Nephron progenitor cell (in vitro differentiated cells): ENCODE data around the gene NCKAP5.

Source experiments
- DNase-seq: peaks from one replicate; pipeline ENCODE4 v3.0.0; 2021
- H3K27ac Mint-ChIP-seq: 2 replicates; pipeline ENCODE4 v1.8.0; 2021; ENCODE audit warnings: mild to moderate bottlenecking, moderate library complexity, mixed read lengths
- H3K27me3 Mint-ChIP-seq: 2 replicates; pipeline ENCODE4 v1.8.0; 2021; ENCODE audit warnings: mild to moderate bottlenecking, low read depth, mixed read lengths; ENCODE audit not compliant: poor library complexity
- H3K36me3 Mint-ChIP-seq: 2 replicates; pipeline ENCODE4 v1.8.0; 2021; ENCODE audit warnings: low read depth, mixed read lengths
- H3K4me1 Mint-ChIP-seq: 2 replicates; pipeline ENCODE4 v1.8.0; 2021; ENCODE audit warnings: mixed read lengths
- H3K4me3 Mint-ChIP-seq: 2 replicates; pipeline ENCODE4 v1.8.0; 2021; ENCODE audit warnings: mild to moderate bottlenecking, moderate library complexity, mixed read lengths
- H3K9me3 Mint-ChIP-seq: 2 replicates; pipeline ENCODE4 v1.8.0; 2021; ENCODE audit warnings: mild to moderate bottlenecking, moderate library complexity, mixed read lengths
- TF ChIP-seq, protein P1 (sequence below): fragments of 200-600 bp; sonication (generic); IDR thresholded peaks from 2 replicates; pipeline ENCODE4 v1.5.0; 2021; ENCODE audit warnings: antibody characterized with exemption

The NCKAP5 gene

DNA sequence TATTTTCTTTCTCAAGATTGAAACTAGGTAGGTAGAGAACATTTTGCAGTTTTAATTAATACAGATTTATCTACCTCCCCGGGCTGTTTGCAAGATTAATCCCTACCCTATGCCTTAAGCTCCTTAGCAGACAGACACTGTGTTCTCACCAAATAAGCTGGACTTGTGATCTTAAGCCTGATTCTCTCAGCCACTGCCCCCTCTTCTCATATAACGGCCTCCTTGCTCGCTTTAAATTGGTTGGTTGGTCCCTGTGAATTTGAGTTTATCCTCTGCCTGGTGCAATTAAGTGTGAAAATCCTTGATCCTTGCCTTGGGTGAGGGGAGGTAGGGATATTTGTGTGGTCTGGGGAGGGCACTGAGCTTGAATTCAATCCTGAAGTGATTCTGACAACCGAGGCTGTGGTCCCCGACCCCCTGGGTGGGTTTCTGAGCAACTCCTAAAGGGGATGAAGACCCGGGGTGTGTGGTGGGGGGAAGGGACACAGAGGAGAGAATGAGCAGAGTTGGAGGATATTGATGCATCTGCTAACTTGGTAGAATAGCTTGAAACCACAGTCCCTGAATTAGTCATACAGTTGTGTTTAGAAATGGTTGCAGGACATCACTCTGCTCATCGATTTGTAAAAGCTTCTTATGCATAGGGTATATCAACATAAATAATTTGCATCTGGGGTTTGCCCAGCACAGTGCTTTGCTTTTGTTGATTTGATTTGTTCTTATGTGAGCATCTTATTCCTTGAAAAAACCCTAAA, 36.9 kb upstream of the NCKAP5 start:
- Mint-ChIP-seq H3K27ac (peak overlapping the region; percentile 47), H3K4me3 (no peak overlapping the region), H3K36me3 (no peaks in the 10 kb centered on the region), H3K4me1 (peaks cover 29% of the 10 kb centered on the region), H3K9me3 (no peaks in the 10 kb centered on the region), H3K27me3 (peaks cover 2% of the 10 kb centered on the region)
- TF ChIP-seq, protein P1, sequence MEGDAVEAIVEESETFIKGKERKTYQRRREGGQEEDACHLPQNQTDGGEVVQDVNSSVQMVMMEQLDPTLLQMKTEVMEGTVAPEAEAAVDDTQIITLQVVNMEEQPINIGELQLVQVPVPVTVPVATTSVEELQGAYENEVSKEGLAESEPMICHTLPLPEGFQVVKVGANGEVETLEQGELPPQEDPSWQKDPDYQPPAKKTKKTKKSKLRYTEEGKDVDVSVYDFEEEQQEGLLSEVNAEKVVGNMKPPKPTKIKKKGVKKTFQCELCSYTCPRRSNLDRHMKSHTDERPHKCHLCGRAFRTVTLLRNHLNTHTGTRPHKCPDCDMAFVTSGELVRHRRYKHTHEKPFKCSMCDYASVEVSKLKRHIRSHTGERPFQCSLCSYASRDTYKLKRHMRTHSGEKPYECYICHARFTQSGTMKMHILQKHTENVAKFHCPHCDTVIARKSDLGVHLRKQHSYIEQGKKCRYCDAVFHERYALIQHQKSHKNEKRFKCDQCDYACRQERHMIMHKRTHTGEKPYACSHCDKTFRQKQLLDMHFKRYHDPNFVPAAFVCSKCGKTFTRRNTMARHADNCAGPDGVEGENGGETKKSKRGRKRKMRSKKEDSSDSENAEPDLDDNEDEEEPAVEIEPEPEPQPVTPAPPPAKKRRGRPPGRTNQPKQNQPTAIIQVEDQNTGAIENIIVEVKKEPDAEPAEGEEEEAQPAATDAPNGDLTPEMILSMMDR, result no peak
- no peak for DNase-seq

DNA sequence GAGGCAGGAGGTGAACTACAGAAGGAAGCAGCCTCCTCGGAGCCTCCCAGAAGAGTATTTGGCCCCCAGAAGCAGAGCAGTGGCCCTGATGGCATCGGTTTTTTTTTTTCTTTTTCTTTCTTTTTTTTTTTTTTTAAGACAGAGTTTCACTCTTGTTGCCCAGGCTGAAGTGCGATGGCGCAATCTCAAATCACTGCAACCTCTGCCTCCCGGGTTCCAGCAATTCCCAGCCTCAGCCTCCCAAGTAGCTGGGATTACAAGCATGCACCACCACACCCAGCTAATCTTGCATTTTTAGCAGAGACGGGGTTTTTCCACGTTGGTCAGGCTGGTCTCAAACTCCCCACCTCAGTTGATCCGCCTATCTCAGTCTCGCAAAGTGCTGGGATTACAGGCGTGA, 34.8 kb upstream of the NCKAP5 start:
- no peak for DNase-seq
- peaks cover 44% of the 10 kb centered on the region for H3K4me1 Mint-ChIP-seq
- H3K27me3 Mint-ChIP-seq, result peaks cover 3% of the 10 kb centered on the region
- TF ChIP-seq, protein P1, result no peak
- no peaks in the 10 kb centered on the region for H3K36me3 Mint-ChIP-seq
- no peak overlapping the region for H3K4me3 Mint-ChIP-seq
- H3K9me3 Mint-ChIP-seq, result no peaks in the 10 kb centered on the region
- no peak overlapping the region for H3K27ac Mint-ChIP-seq

DNA sequence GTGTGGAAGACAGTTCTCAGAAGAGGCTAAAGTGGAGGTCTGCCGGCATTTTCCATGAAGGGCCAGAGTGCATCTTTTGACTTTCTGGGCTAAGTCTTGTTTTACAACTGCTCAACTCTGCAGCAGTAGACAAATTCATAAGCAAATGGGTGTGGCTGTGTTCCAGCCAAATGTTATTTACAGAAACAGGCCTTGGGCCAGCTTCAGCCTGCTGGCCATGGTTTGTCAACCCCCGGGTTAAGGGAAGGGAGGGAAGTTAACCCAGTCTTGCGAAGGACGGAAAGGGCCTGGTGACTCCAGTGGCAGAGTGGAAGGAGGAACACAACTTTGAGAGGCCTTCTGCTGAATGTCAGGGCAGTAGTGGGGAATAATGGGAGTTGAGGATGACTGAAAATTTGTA, 34.3 kb upstream of the NCKAP5 start:
- Mint-ChIP-seq H3K27ac (no peak overlapping the region), H3K9me3 (no peaks in the 10 kb centered on the region), H3K4me1 (peaks cover 44% of the 10 kb centered on the region), H3K36me3 (no peaks in the 10 kb centered on the region), H3K27me3 (peaks cover 3% of the 10 kb centered on the region), H3K4me3 (no peak overlapping the region)
- TF ChIP-seq, protein P1, result no peak
- DNase-seq, result no peak

DNA sequence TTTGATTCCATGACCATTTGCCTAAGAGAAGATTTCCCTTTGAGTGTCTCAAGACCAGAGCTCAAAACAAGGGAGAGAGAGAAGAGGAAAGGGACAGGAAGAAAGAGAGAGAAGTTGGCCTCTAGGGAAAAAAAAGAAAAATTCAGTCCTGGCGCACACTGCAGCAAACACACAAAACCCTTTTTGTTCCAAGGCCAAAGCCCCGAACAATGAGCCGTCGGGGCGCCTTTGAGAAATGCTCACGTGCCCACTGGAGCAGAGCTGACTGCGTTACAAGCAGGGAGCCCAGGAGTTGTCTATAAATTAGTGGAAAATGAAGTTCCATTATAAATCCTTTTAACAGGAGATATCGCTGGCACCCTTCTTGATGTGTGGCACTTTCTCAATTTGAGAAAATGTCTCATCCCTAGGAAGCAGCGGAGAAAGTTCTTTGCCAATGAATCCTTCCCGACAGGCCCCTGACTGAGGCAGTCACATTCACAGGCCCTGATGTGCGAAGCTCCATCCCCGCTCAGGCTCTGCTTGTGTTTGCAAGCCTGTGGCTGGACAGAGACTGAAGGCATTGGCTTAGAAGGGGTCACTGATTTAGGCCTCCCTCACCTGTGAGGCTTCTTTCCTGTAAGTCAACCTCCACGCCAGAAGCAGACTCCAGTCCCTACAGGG, 32.1 kb upstream of the NCKAP5 start:
- DNase-seq, result no peak
- Mint-ChIP-seq H3K4me3 (no peak overlapping the region), H3K27me3 (peaks cover 6% of the 10 kb centered on the region), H3K4me1 (peaks cover 41% of the 10 kb centered on the region), H3K36me3 (no peaks in the 10 kb centered on the region), H3K9me3 (no peaks in the 10 kb centered on the region), H3K27ac (peak overlapping the region; percentile 31)
- TF ChIP-seq, protein P1, result no peak

DNA sequence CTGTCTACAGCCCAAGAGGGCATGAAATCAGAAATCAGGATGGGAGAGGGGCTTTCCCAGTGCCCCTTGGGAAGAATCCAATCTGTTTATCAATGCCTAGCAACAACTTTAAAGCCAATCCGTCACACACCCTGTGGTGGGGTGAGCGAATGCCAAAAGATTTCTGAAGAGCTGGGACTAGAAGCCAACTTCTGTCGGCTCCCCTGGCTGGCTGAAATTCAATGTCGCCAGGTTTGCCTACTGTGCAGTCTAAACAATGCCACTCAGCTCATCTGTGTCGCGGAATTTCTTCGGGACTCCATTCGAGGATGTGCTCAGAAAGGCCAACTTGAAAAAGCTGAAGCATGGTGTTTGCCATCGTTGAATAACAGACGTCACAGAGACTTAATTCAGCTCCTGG, 31.5 kb upstream of the NCKAP5 start:
- Mint-ChIP-seq H3K36me3 (no peaks in the 10 kb centered on the region), H3K27ac (peak overlapping the region; percentile 31), H3K4me3 (no peak overlapping the region), H3K4me1 (peaks cover 35% of the 10 kb centered on the region), H3K9me3 (no peaks in the 10 kb centered on the region), H3K27me3 (peaks cover 8% of the 10 kb centered on the region)
- TF ChIP-seq, protein P1, result no peak
- DNase-seq, result no peak
